Panc1 (cell line): Measurements from ENCODE around the gene MAPK8. TPM values are rescaled to one million over a fixed set of nuclear protein-coding genes. Genes with fewer than 3 reads are reported as not detected.

ENCODE experiments used
- ATAC-seq: fragments of 200-7000 bp; cut with Tn5 transposase; 2 replicates; pipeline ENCODE4 v1.9.1; 2020; ENCODE audit warnings: mild to moderate bottlenecking, moderate library complexity
- BruUV-seq: library from RNA; stranded (reverse); fragments of 400-500 nt; replicated peaks from 2 replicates; lab custom pipeline; 2021; lab: Mats Ljungman, UMichigan
- CTCF ChIA-PET: fragments of 300-600 bp; sonication (Branson Sonifier 250); formaldehyde crosslinking; loops from one replicate; lab custom pipeline; 2022; ENCODE audit warnings: antibody characterized with exemption; lab: Charles Lee
- POLR2A ChIA-PET: fragments of 300-600 bp; sonication (Branson Sonifier 250); formaldehyde crosslinking; loops from one replicate; lab custom pipeline; 2022; ENCODE audit warnings: antibody characterized with exemption; lab: Charles Lee
- DNase-seq: peaks from one replicate; pipeline ENCODE4 v3.0.0-alpha.2; 2010; ENCODE audit warnings: low read depth, low spot score
- H3K27ac ChIP-seq: 2 replicates; pipeline ENCODE4 v1.5.1; 2011; ENCODE audit warnings: mild to moderate bottlenecking, low read length, inconsistent platforms
- H3K27me3 ChIP-seq: fragments of 200-500 bp; sonication (Bioruptor generic); 2 replicates; pipeline ENCODE4 v1.6.0; 2014; ENCODE audit warnings: low read length, inconsistent platforms; ENCODE audit not compliant: control insufficient read depth, insufficient read depth
- H3K36me3 ChIP-seq: fragments of 200-500 bp; sonication (Bioruptor generic); 2 replicates; pipeline ENCODE4 v1.5.1; 2014; ENCODE audit warnings: inconsistent platforms, mild to moderate bottlenecking, low read length, moderate library complexity; ENCODE audit not compliant: control insufficient read depth, insufficient read depth
- H3K4me1 ChIP-seq: 2 replicates; pipeline ENCODE4 v1.5.1; 2011; ENCODE audit warnings: inconsistent platforms, mild to moderate bottlenecking, low read length, moderate library complexity; ENCODE audit not compliant: control insufficient read depth, insufficient read depth
- H3K4me3 ChIP-seq, 2 experiments: 2 replicates each; pipeline ENCODE4 v1.5.1; 2011 to 2012; ENCODE audit warnings: low read depth in 2 of 2, low read length in 2 of 2, mild to moderate bottlenecking in 2 of 2, inconsistent platforms in 1 of 2, moderate library complexity in 1 of 2
- H3K9me3 ChIP-seq: fragments of 200-500 bp; sonication (Bioruptor generic); 2 replicates; pipeline ENCODE4 v1.5.1; 2014; ENCODE audit warnings: low read depth, mild to moderate bottlenecking, inconsistent platforms, low read length, moderate library complexity; ENCODE audit not compliant: control insufficient read depth, insufficient read depth
- POLR2AphosphoS5 ChIP-seq: IDR thresholded peaks from 2 replicates; pipeline ENCODE4 v1.6.1; 2012; ENCODE audit warnings: mild to moderate bottlenecking, low read depth, low read length, moderate library complexity
- SIN3A ChIP-seq: IDR thresholded peaks from 2 replicates; pipeline ENCODE4 v1.6.1; 2012; ENCODE audit warnings: low read depth, mild to moderate bottlenecking, low read length, moderate library complexity, borderline replicate concordance; ENCODE audit not compliant: insufficient read depth
- TCF7L2 ChIP-seq: IDR thresholded peaks from 2 replicates; pipeline ENCODE4 v1.6.1; 2011; ENCODE audit warnings: mild to moderate bottlenecking, low read depth, low read length, inconsistent platforms
- in situ Hi-C: cut with HindIII; loops from 2 replicates; pipeline ENCODE4 v1.10.0; 2016; ENCODE audit warnings: low sequenced_read_pairs, low pct_unique_long_range_greater_than_20kb
- intact Hi-C: fragments of 100-400 bp; cut with micrococcal nuclease; formaldehyde crosslinking; loops from one replicate; pipeline ENCODE4 v1.10.0; 2022; ENCODE audit not compliant: unreplicated experiment
- total RNA-seq: library from RNA; stranded (reverse); gene quantifications from one replicate; pipeline ENCODE4 v1.2.1, GENCODE V29; 2021; ENCODE audit not compliant: unreplicated experiment
- TF ChIP-seq, protein P1 (sequence below), 2 experiments: IDR thresholded peaks; 2 replicates each; pipeline ENCODE4 v1.6.1; 2011 to 2012; ENCODE audit warnings: low read depth in 2 of 2, control low read depth in 1 of 2, low read length in 1 of 2, mild to moderate bottlenecking in 1 of 2, moderate library complexity in 1 of 2; ENCODE audit not compliant: insufficient read depth in 1 of 2
- TF ChIP-seq, protein P2 (sequence below): fragments of 450-650 bp; IDR thresholded peaks from 2 replicates; pipeline ENCODE4 v1.5.1; 2017; ENCODE audit warnings: mild to moderate bottlenecking

The MAPK8 gene
- total RNA-seq, 1 experiment from 2014 or later: 66.6 TPM

DNA sequence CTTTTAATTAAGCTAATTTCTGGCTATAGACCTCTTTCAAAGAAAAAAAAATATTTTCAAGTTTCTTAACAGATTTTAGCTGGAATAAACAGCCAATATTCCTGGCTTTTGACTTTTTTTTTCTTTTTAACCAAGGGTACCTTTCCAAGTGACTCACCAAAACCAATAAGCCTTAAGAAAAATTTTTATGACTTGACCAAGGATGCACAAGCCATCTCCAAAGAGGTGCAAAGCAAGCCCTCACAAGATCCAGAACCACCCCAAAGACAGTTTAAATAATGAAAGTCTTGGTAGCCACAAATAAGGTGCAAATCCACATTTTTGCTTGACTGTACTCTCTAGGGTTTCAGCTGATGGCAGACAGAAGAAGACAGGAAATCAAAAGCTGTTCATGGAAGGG lies 76.5 kb downstream of the MAPK8 start:
- in situ Hi-C loops (no loop called here), intact Hi-C loops (no loop called here)
- TF ChIP-seq, protein P1, sequence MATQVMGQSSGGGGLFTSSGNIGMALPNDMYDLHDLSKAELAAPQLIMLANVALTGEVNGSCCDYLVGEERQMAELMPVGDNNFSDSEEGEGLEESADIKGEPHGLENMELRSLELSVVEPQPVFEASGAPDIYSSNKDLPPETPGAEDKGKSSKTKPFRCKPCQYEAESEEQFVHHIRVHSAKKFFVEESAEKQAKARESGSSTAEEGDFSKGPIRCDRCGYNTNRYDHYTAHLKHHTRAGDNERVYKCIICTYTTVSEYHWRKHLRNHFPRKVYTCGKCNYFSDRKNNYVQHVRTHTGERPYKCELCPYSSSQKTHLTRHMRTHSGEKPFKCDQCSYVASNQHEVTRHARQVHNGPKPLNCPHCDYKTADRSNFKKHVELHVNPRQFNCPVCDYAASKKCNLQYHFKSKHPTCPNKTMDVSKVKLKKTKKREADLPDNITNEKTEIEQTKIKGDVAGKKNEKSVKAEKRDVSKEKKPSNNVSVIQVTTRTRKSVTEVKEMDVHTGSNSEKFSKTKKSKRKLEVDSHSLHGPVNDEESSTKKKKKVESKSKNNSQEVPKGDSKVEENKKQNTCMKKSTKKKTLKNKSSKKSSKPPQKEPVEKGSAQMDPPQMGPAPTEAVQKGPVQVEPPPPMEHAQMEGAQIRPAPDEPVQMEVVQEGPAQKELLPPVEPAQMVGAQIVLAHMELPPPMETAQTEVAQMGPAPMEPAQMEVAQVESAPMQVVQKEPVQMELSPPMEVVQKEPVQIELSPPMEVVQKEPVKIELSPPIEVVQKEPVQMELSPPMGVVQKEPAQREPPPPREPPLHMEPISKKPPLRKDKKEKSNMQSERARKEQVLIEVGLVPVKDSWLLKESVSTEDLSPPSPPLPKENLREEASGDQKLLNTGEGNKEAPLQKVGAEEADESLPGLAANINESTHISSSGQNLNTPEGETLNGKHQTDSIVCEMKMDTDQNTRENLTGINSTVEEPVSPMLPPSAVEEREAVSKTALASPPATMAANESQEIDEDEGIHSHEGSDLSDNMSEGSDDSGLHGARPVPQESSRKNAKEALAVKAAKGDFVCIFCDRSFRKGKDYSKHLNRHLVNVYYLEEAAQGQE (IDR thresholded peaks at IDR 0.05; ENCODE audit: insufficient read depth in 1 of 2, low read depth in 2 of 2, low read length in 1 of 2): no peak
- TF ChIP-seq POLR2AphosphoS5 (no peak), SIN3A (no peak), TCF7L2 (no peak)
- TF ChIP-seq, protein P2, sequence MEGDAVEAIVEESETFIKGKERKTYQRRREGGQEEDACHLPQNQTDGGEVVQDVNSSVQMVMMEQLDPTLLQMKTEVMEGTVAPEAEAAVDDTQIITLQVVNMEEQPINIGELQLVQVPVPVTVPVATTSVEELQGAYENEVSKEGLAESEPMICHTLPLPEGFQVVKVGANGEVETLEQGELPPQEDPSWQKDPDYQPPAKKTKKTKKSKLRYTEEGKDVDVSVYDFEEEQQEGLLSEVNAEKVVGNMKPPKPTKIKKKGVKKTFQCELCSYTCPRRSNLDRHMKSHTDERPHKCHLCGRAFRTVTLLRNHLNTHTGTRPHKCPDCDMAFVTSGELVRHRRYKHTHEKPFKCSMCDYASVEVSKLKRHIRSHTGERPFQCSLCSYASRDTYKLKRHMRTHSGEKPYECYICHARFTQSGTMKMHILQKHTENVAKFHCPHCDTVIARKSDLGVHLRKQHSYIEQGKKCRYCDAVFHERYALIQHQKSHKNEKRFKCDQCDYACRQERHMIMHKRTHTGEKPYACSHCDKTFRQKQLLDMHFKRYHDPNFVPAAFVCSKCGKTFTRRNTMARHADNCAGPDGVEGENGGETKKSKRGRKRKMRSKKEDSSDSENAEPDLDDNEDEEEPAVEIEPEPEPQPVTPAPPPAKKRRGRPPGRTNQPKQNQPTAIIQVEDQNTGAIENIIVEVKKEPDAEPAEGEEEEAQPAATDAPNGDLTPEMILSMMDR: no peak
- Histone ChIP-seq H3K27me3 (no peaks in the 10 kb centered on the region), H3K4me3 (no peak overlapping the region), H3K4me1 (no peaks in the 10 kb centered on the region), H3K9me3 (peaks cover 3% of the 10 kb centered on the region; the same call in 1 of the 2 replicates), H3K36me3 (no peaks in the 10 kb centered on the region), H3K27ac (no peak overlapping the region)
- no TSS peak for BruUV-seq
- ChIA-PET POLR2A (no interaction called here), CTCF (no interaction called here)
- ATAC-seq (no peak), DNase-seq (no peak)

DNA sequence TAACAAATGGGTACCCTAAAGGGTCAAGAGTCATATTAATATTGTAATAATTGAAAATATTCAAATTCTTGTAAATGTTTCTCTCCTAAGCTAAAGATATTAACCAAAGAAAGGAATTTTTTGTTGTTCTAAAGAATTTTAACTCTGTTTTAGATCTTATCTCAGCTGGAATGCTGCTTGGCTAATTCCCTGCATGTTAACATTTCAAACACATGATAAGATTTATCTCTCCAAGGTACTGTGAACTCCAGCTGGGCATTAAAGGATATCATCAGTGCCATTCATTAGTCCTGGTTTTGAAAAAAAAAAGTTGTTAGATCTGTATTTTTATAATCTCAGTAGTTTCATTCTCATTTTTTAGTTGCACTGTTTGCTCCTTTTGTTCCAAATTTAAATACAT lies 76.9 kb downstream of the MAPK8 start:
- in situ Hi-C loops (no loop called here), intact Hi-C loops (no loop called here)
- TF ChIP-seq POLR2AphosphoS5 (no peak), SIN3A (no peak), TCF7L2 (no peak)
- TF ChIP-seq, protein P2: no peak
- TF ChIP-seq, protein P1 (IDR thresholded peaks at IDR 0.05; ENCODE audit: insufficient read depth in 1 of 2, low read depth in 2 of 2, low read length in 1 of 2): no peak
- Histone ChIP-seq H3K27me3 (no peaks in the 10 kb centered on the region), H3K36me3 (no peaks in the 10 kb centered on the region), H3K9me3 (peaks cover 3% of the 10 kb centered on the region; the same call in 1 of the 2 replicates), H3K27ac (no peak overlapping the region), H3K4me1 (no peaks in the 10 kb centered on the region), H3K4me3 (no peak overlapping the region)
- ATAC-seq (no peak), DNase-seq (no peak)
- CTCF ChIA-PET: no interaction called here
- no TSS peak for BruUV-seq
- POLR2A ChIA-PET: no interaction called here
